NCI-H2227 treated with DMSO at 0.1 percent for 48 hours (cell line): Measurements from ENCODE around the gene FLRT2.

ENCODE experiments used
- DNase-seq: peaks from one replicate; lab custom pipeline; 2025; lab: John Stamatoyannopoulos, UW

Gene FLRT2

DNA sequence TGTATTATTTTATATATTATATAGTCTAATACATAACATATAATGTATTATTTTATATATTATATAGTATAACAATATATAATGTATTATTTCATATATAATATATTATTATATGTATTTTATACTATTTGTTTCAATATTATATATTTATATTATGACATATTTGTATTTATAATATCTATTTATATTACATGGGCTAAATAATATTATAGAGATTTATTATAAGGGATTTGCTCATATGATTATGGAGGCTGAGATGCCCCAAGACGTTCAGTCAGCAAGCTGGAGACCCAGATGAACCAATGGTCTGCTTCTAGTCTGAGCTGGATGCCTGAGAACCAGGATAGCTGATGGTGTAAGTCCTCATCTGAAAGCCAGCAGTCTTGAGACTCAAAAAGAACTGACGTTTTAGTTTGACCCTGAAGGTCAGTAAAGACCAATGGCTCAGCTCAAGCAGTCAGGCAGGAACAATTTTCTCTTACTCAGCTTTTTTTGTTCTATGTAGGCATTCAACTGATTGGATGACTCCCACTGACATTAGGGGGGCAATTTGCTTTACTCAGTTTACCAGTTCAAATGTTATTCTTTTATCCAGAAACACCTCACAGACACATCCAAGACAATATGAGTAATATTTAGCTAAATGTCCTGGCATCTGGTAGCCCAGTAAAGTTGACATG, 130.4 kb downstream of the FLRT2 start:
- DNase-seq, result no peak

DNA sequence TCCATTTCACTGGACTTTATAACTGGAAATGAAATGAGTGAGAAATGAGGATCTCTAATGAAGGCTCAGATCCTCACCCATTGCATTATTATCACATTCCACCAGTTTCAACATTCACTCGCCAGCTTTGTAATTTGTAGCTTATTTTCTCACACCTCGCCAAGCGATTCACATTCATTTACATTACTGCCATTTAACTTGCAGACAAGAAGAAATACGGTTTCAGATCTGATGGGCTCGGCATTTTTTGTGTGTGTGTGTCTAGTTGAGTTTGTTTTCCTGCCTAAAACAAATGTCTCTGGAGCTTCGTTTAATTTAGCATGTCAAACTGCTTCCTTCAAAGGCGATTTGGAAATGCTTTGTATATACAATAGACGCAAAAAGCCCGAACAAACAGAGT, 132.2 kb downstream of the FLRT2 start:
- no peak for DNase-seq

DNA sequence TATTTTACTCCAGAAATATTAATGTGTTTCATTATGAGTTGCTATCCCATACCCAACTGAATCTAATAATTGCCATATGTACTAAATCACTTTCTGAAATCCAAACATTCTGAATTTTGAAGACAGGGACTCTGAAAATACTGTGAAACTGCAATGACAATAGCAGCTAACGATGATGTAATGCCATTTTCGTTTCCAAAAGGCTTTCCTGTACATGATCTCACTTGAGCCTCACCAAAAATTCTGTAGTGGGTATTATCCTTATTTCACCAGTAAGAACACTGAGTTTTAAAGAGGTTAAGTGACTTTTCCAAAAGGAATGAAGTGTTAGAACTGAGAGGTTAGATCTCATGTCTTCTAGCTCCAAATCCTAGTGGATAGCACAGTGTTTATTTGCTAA, 133.3 kb downstream of the FLRT2 start:
- DNase-seq, result no peak

DNA sequence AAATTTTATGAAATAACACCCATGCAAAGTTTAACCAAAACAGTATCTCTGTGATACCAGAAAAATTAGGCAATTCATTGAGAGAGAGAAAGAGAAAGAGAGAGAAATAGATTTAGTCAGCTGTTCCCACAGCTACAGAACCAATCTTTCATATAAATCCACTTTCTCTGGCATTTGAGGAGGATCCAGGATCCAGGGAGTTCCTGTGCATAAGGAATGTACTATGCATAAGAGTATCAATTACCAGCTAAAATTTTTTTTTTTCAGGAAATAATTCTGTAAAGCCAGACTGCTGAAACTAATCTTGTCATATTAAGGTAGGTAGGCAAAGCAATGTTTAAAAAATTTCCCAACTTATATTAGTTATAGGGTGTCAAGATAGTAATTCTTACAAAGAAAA, 133.7 kb downstream of the FLRT2 start:
- DNase-seq, result no peak

DNA sequence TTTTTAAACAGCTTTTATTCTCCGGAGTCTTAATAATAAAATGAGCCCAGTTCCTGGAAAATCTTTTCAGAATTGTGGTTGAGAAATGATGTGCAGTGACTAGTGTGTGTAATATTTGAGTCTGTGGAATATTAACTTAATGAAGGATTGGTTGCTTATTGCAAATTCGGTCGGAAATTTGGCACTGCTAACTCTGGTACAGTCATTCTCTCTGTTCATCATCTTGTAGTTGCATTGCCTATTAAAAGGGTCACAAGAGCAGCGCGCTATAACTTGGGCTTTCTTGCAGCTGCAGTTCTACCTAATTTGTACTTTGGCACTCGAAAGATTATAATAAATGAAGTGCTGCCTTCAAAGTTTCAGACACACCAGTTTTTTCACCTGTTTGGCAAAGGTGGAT, 146.0 kb downstream of the FLRT2 start:
- DNase-seq, result no peak

DNA sequence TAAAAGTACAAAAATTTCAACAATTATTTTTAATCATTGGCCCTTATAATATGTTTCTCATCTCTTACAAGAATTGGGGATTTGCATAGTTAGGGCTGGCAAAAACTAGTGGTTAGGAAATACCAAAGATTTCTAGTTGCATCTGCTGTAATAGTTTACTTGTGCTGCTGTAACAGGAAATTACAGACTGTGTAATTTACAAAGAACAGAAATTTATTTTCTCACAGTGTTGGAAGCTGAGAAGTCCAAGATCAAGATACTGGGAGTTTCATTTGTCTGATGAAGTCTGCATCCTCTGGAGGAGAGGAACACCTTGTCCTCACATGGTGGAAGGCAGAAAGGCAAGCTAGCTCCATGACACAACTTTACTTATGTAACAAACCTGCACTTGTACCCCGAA, 157.0 kb downstream of the FLRT2 start:
- no peak for DNase-seq

DNA sequence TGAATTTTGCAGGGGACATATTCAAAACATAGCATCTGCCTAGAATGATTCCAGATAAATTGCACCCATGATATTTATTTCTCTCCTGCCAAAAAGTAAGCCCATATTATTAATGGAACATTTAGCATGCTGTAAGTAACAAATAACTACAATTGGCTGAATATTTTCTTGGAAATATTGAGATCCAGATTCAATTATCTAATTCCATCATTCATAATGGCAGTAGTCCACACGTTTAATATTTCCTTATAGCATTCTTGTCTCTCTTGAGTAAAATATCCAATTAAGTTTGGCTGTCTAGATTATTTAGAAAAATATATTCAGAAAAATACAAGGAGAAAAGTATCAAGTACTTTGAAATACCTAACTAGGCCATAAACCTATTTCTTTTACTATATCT, 157.5 kb downstream of the FLRT2 start:
- no peak for DNase-seq

DNA sequence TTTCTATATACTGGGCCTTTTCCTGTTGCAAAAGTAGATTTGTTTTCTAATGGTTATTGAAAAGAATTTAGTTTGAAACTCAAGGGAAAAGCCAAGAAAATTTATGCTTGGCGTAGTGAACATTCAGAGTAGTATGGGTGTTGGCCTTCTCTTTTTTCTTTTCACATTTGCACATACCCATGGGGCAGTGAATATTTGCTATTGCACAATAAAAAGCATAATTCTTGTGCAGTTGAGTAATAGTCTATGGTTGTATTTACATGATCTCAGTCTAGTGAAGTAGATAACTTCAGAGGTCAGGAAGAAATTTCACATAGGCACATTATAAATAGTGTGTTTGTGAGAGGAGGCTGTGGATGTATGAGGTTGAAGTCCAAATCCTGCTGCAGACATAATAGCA, 158.1 kb downstream of the FLRT2 start:
- no peak for DNase-seq

DNA sequence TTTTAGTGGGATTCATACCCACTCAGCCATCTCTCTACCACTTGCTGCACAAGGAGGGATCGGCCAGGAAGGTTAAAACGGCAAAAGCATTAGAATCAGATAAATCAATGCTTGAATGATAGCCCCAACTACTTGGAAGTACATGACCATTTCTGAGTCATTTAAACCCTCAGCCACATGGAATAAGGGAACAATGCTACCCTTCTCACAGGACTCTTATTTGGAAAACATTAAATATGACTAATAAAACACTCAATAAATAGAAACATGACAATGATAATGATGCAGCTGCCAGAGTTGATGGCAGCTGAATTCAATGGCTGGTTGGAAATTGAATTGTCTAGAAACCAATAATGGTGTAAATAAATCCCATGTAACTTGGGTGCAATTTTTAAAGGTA, 165.4 kb downstream of the FLRT2 start:
- DNase-seq, result no peak

DNA sequence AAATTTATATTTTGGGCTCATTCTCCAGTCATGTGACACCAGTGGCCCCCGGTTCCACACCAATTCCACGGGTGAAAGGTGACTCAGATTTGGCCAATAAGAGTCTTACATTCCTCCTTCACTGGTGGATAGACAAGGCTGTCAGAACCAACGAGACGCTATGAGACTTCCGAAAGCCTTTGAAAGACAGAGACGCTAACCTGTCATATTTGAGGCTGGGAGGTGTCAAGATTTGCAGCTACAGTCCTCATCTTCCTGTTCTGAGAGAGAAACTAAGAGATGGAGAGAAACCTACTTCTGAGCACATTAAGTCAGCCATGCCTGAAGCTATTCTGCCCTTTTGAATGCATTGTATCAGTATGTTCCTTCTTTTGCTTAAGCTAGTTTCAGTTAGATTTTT, 171.2 kb downstream of the FLRT2 start:
- no peak for DNase-seq

DNA sequence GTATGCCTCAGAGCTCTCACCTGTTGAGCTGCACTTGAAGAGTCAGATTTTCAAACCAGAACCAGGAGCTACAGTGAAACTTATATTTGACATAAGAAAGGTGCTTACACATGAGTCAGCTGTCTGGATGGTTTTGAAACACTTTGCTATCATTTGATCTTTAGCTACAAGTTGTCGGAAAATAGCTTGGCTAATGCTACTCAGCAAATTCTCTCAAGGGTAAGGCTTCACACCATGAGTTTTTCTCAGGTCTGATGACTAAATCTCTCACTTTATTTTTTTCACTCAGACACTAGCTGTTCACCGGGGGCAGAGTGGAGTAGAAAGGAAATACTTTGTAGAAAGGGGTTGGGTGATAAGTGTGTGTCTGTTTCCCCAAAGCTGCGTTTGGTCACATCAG, 171.8 kb downstream of the FLRT2 start:
- DNase-seq, result no peak

DNA sequence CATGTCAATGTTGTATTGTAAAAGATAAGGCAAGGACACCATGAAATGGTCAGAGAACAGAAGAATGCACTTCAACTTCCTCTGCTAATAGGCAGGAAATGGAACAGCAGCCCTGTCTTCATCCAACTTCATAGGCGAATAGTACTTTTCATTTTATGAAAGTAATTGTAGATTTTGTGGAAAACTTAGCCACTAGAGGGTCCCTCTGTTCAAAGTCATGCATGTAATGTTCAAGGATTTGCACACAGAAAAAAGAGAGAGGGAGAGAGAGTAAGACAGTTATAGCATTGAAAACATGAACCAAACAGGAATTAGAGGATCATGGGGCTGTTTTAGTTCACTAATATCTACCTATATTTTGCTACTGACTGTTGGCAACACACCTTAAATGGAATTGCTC, 172.2 kb downstream of the FLRT2 start:
- DNase-seq, result no peak

DNA sequence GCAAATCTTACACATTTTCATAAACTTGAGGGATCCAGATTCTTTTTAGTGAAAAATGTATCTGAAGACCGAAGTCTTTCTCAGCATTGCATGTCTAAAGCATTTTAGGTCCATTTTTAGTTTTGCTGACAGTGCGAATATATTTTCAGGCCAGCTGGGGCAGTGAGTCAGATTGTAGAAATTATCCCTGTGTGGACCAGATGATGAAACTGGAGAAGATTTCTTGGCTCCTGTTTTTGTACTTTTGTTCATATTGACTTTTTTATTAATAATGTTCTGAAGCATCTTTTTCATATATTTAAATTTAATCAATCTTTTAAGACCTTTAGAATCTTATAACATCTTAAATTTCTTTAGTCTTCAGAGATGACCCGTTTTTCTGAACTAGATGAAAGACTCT, 173.1 kb downstream of the FLRT2 start:
- DNase-seq, result no peak
